ENCODE results near the gene LYPD8.
"Not testable (repeated sequence)": the region's sequence is repeated elsewhere in the genome, so short reads cannot be mapped to it uniquely, and the experiment has no call there.

LYPD8 gene, protein sequence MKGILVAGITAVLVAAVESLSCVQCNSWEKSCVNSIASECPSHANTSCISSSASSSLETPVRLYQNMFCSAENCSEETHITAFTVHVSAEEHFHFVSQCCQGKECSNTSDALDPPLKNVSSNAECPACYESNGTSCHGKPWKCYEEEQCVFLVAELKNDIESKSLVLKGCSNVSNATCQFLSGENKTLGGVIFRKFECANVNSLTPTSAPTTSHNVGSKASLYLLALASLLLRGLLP

DNA sequence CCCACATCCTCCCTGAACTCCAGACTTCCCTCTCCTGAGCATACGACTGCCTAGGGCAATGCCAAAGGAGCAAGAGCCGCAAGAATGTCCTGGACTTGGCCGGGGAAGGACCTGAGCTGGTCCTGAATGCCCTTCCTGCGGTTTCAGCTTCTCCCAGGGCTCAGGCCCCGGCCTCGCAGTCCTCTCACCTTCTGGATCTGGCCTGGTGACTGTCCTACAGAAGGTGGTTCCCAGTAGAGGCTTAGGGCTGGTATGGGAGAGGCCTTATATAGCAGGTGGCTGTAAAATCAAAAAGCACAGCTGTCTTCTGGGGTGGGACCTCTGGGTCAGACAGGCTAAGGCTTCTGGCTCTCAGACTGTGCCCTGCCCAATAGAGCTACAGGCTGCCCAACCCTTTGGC lies at the start of gene LYPD8:
Gene LYPD8 (minus strand): TSS at position 243 of the 400 bp plus-strand sequence. CDS start 4,678 bp downstream, outside the sequence.
- H3K4me1 ChIP-seq (ENCODE audit: control insufficient read depth in 1 of 2, insufficient read depth in 2 of 2, low read length in 2 of 2): no peaks in the 10 kb centered on the region
- no peak within 1 kb of the TSS for H3K4me3 ChIP-seq (ENCODE audit: low read depth in 1 of 2, low read length in 2 of 2)
- H3K36me3 ChIP-seq (ENCODE audit: control insufficient read depth in 1 of 2, insufficient read depth in 2 of 2, low read length in 2 of 2): no peaks in the 10 kb centered on the region
- H3K27ac ChIP-seq (ENCODE audit: low read length): no peak within 1 kb of the TSS
- H3K27me3 ChIP-seq (ENCODE audit: low read depth, low read length): no peaks in the 10 kb centered on the region
- H3K9me3 ChIP-seq (ENCODE audit: control insufficient read depth in 1 of 2, low read length in 2 of 2): no peaks in the 10 kb centered on the region

DNA sequence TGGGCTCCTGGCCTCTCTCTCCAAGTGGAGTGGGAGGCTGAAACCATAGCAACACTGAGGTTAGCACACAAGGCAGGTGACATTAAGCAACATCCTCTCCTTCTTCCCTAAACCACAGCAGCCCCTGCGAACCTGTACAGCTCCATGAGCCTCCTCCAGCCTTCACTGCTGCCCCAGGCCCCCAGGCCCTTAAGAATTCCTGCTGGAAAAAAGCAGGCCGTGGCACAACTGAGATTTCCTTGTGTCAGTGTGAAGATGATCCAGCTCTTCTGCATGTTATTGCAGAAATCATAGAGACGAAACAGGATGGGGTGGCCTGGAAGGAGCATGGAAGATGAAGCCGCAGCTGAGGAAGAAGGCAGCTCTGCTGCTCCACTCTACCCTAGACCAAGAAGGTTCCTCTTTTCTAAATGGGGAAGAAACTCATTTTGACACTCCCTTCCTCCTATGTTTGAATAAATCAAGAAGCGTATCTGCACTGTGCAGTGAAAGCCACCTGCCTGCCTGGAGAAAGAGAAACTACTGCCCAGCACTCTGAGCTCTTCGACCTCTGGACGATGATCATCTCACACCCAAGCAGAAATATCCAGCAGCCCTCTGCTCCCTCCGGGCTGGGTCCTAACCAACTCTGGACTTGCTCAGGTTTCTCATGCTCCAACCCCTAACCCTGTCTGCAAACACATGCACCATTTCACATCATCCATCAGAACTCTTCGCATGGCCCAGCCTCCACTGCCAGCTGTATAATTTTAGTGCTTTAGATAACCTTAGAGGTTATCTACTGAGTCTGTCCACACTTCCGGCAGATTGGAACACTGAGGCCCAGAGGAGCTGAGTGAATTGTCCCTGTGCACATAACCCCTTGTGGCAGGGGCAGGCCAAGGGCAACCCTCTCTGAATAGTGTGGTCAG lies 49.5 kb upstream of the LYPD8 start:
- Histone ChIP-seq H3K4me1 (ENCODE audit: control insufficient read depth in 1 of 2, insufficient read depth in 2 of 2, low read length in 2 of 2) (peaks cover 0 to 4% of the 10 kb centered on the region in 2 donors), H3K36me3 (ENCODE audit: control insufficient read depth in 1 of 2, insufficient read depth in 2 of 2, low read length in 2 of 2) (no peaks in the 10 kb centered on the region), H3K27ac (ENCODE audit: low read length) (no peak overlapping the region), H3K4me3 (ENCODE audit: low read depth in 1 of 2, low read length in 2 of 2) (no peak overlapping the region), H3K9me3 (ENCODE audit: control insufficient read depth in 1 of 2, low read length in 2 of 2) (no peaks in the 10 kb centered on the region), H3K27me3 (ENCODE audit: low read depth, low read length) (no peaks in the 10 kb centered on the region)

DNA sequence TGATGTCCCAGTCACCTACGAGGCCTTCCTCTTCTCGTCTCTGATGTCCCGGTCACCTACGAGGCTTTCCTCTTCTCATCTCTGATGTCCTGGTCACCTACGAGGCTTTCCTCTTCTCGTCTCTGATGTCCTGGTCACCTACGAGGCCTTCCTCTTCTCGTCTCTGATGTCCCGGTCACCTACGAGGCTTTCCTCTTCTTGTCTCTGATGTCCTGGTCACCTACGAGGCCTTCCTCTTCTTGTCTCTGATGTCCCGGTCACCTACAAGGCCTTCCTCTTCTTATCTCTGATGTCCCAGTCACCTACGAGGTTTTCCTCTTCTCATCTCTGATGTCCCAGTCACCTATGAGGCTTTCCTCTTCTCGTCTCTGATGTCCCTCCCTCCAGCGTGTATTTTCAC lies 47.9 kb upstream of the LYPD8 start:
- not testable (repeated sequence) for H3K4me3 ChIP-seq (ENCODE audit: low read depth in 1 of 2, low read length in 2 of 2); H3K36me3 ChIP-seq (ENCODE audit: control insufficient read depth in 1 of 2, insufficient read depth in 2 of 2, low read length in 2 of 2); H3K4me1 ChIP-seq (ENCODE audit: control insufficient read depth in 1 of 2, insufficient read depth in 2 of 2, low read length in 2 of 2); H3K27ac ChIP-seq (ENCODE audit: low read length); H3K9me3 ChIP-seq (ENCODE audit: control insufficient read depth in 1 of 2, low read length in 2 of 2); H3K27me3 ChIP-seq (ENCODE audit: low read depth, low read length)

DNA sequence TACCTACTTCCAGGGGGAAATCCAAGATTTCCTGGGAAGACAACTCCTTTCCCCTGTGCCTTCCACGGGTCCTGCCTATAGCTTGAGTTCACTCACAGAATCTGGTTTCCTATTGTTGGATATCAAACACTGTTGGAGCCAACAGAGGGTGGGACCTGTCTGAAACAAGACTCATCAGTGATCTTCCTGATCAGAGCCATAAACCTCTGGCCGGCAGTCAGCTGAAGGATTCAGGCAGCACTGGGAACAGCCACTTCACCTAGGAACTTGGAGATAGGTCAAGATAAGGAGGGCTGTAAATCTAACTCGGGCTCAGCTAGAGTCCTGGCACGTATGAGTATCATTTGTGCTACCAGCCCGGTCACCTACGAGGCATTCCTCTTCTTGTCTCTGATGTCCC lies 46.9 kb upstream of the LYPD8 start:
- no peaks in the 10 kb centered on the region for H3K9me3 ChIP-seq (ENCODE audit: control insufficient read depth in 1 of 2, low read length in 2 of 2)
- no peaks in the 10 kb centered on the region for H3K36me3 ChIP-seq (ENCODE audit: control insufficient read depth in 1 of 2, insufficient read depth in 2 of 2, low read length in 2 of 2)
- H3K27ac ChIP-seq (ENCODE audit: low read length): no peak overlapping the region

DNA sequence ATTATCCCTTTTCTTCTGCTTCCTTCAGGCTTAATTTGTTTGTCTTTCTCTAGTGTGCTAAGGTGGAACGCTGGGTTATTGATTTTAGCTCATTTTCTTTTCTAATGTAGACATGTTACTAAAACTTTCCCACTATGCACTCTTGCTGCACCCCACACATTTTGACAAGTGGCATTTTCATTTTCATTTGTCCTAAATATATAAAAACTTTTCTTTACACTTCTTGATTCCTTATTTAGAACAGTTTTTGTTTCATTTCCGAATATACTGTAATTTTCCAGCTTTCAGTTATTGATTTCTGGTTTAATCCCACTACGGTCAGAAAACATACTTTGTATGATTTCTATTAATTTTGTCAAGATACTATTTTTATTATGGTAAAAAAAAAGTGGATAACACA lies 44.9 kb upstream of the LYPD8 start:
- H3K36me3 ChIP-seq (ENCODE audit: control insufficient read depth in 1 of 2, insufficient read depth in 2 of 2, low read length in 2 of 2): no peaks in the 10 kb centered on the region
- no peak overlapping the region for H3K27ac ChIP-seq (ENCODE audit: low read length)
- H3K27me3 ChIP-seq (ENCODE audit: low read depth, low read length): no peaks in the 10 kb centered on the region
- H3K4me3 ChIP-seq (ENCODE audit: low read depth in 1 of 2, low read length in 2 of 2): no peak overlapping the region
- no peaks in the 10 kb centered on the region for H3K4me1 ChIP-seq (ENCODE audit: control insufficient read depth in 1 of 2, insufficient read depth in 2 of 2, low read length in 2 of 2)
- peaks cover 0 to 3% of the 10 kb centered on the region in 2 donors for H3K9me3 ChIP-seq (ENCODE audit: control insufficient read depth in 1 of 2, low read length in 2 of 2)

More for the DNA sequence above, 46.9 kb upstream of the LYPD8 start:
- H3K4me3 ChIP-seq (ENCODE audit: low read depth in 1 of 2, low read length in 2 of 2): no peak overlapping the region
- H3K27me3 ChIP-seq (ENCODE audit: low read depth, low read length): no peaks in the 10 kb centered on the region
- peaks cover 0 to 4% of the 10 kb centered on the region in 2 donors for H3K4me1 ChIP-seq (ENCODE audit: control insufficient read depth in 1 of 2, insufficient read depth in 2 of 2, low read length in 2 of 2)

DNA sequence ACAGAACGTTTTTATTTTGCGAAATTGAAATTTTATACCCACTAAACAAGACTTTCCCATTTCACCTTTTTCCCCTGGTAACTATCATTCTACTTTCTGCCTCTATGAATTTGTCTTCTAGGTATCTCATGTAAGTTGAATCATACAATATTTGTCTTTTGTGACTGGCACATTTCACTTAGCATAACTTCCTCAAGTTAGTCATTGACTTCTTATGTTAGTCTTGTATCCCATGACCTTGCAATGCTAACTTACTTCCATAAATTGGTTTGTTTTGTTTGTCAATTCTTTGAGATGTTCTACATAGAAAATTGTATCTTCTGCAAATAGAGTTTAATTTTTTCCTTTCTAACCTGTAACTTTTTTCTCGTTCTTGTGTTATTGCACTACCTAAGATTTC lies 43.2 kb upstream of the LYPD8 start:
- H3K4me3 ChIP-seq (ENCODE audit: low read depth in 1 of 2, low read length in 2 of 2): no peak overlapping the region

DNA sequence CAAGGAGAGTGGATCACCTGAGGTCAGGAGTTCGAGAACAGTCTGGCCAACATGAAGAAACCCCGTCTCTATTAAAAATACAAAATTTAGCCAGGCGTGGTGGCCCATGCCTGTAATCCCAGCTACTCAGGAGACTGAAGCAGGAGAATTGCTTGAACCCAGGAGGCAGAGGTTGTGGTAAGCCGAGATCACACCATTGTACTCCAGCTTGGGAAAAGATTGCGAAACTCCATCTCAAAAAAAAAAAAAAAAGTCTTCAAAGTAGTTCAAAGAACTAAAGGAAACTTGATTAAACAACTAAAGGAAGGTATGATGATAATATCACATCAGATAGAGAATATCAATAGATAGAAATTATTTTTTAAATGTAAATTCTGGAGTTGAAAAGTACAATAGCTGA lies 39.1 kb upstream of the LYPD8 start:
- not testable (repeated sequence) for H3K36me3 ChIP-seq (ENCODE audit: control insufficient read depth in 1 of 2, insufficient read depth in 2 of 2, low read length in 2 of 2); H3K27me3 ChIP-seq (ENCODE audit: low read depth, low read length); H3K27ac ChIP-seq (ENCODE audit: low read length); H3K9me3 ChIP-seq (ENCODE audit: control insufficient read depth in 1 of 2, low read length in 2 of 2); H3K4me3 ChIP-seq (ENCODE audit: low read depth in 1 of 2, low read length in 2 of 2); H3K4me1 ChIP-seq (ENCODE audit: control insufficient read depth in 1 of 2, insufficient read depth in 2 of 2, low read length in 2 of 2)

More for the DNA sequence above, 43.2 kb upstream of the LYPD8 start:
- Histone ChIP-seq H3K27me3 (ENCODE audit: low read depth, low read length) (no peaks in the 10 kb centered on the region), H3K9me3 (ENCODE audit: control insufficient read depth in 1 of 2, low read length in 2 of 2) (peaks cover 0 to 7% of the 10 kb centered on the region in 2 donors), H3K4me1 (ENCODE audit: control insufficient read depth in 1 of 2, insufficient read depth in 2 of 2, low read length in 2 of 2) (no peaks in the 10 kb centered on the region), H3K36me3 (ENCODE audit: control insufficient read depth in 1 of 2, insufficient read depth in 2 of 2, low read length in 2 of 2) (no peaks in the 10 kb centered on the region), H3K27ac (ENCODE audit: low read length) (no peak overlapping the region)

DNA sequence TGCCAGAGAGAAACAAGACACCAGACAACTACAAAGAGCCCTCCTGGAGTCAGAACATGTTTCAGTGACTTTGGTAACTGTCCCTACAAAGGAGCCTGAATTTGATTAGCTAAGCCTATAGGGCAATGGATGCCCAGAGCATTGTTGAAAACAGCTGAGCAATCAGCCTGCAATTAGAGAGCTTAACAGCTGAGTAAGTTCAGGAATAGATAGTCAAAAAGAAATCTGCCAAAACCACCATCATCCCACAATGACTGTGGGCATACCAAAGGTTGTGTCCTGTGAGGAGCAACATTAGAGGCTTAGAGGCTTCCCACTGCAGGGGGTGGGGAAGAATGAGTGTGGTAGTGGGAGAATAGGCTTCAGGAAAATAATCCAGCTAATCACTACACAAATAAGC lies 38.0 kb upstream of the LYPD8 start:
- Histone ChIP-seq H3K4me1 (ENCODE audit: control insufficient read depth in 1 of 2, insufficient read depth in 2 of 2, low read length in 2 of 2) (no peaks in the 10 kb centered on the region), H3K27ac (ENCODE audit: low read length) (no peak overlapping the region), H3K9me3 (ENCODE audit: control insufficient read depth in 1 of 2, low read length in 2 of 2) (peaks cover 0 to 7% of the 10 kb centered on the region in 2 donors), H3K36me3 (ENCODE audit: control insufficient read depth in 1 of 2, insufficient read depth in 2 of 2, low read length in 2 of 2) (no peaks in the 10 kb centered on the region), H3K27me3 (ENCODE audit: low read depth, low read length) (no peaks in the 10 kb centered on the region), H3K4me3 (ENCODE audit: low read depth in 1 of 2, low read length in 2 of 2) (no peak overlapping the region)

DNA sequence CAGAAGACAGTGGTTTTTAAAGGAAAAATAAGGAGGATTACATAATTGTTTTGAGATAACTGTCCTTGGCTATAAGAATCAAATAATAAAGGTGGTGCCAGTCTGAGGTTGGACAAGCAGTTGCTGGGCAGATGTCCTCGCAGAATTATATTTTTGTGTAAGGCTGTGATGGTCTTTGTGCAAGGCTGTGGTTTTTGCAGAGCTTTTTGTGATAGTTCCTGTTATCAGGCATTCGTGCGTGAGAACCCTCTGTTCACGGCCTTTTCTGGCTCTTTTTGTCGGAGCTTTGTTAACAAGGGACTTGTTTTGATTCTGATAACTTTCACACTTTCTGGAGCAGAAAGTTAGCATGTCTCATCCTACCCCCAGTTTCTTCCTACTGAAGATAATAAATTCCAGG lies 36.8 kb upstream of the LYPD8 start:
- Histone ChIP-seq H3K27me3 (ENCODE audit: low read depth, low read length) (no peaks in the 10 kb centered on the region), H3K9me3 (ENCODE audit: control insufficient read depth in 1 of 2, low read length in 2 of 2) (peaks cover 0 to 7% of the 10 kb centered on the region in 2 donors), H3K36me3 (ENCODE audit: control insufficient read depth in 1 of 2, insufficient read depth in 2 of 2, low read length in 2 of 2) (no peaks in the 10 kb centered on the region), H3K27ac (ENCODE audit: low read length) (no peak overlapping the region), H3K4me1 (ENCODE audit: control insufficient read depth in 1 of 2, insufficient read depth in 2 of 2, low read length in 2 of 2) (no peaks in the 10 kb centered on the region), H3K4me3 (ENCODE audit: low read depth in 1 of 2, low read length in 2 of 2) (no peak overlapping the region)

DNA sequence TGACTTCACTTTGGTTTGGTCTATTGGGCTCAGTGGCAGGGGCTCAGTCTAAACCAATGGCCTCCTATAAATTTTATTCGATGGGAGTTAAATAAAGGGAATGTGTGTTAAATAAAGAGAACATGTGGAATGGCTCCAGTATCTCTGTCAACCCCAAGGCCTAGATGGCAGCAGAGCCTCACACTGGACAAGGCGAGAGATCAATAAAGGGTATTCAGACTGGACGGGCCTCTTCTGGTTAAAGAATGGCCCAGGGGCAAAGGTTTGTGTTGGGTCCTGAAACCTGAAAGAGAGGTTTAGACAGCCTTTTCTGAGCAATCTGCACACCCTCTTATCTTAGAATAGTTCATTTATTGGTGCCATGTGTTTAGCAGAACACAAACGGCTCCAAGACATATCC lies 35.5 kb upstream of the LYPD8 start:
- H3K27me3 ChIP-seq (ENCODE audit: low read depth, low read length): no peaks in the 10 kb centered on the region
- H3K9me3 ChIP-seq (ENCODE audit: control insufficient read depth in 1 of 2, low read length in 2 of 2): peaks cover 0 to 7% of the 10 kb centered on the region in 2 donors
- no peak overlapping the region for H3K4me3 ChIP-seq (ENCODE audit: low read depth in 1 of 2, low read length in 2 of 2)
- H3K4me1 ChIP-seq (ENCODE audit: control insufficient read depth in 1 of 2, insufficient read depth in 2 of 2, low read length in 2 of 2): no peaks in the 10 kb centered on the region
- H3K36me3 ChIP-seq (ENCODE audit: control insufficient read depth in 1 of 2, insufficient read depth in 2 of 2, low read length in 2 of 2): no peaks in the 10 kb centered on the region
- no peak overlapping the region for H3K27ac ChIP-seq (ENCODE audit: low read length)

DNA sequence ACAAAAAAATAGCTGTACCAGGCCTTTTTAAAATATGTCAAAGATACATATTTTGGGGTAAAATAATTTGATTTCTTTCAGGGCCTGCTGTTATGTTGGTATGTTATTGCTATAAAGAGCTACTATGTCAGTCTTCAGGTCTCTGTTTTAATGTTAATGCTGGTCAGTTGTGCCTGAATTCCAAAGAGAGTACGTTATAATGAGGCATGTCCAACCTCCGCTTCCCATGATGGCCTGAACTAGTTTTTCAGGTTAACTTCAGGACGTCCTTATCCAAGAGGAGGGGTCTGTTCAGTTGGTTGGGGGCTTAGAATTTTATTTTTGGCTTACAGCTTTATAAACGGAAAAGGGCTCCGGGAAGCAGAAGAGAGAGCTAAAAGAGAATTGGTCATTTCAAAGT lies 34.9 kb upstream of the LYPD8 start:
- Histone ChIP-seq H3K9me3 (ENCODE audit: control insufficient read depth in 1 of 2, low read length in 2 of 2) (peaks cover 0 to 4% of the 10 kb centered on the region in 2 donors), H3K4me1 (ENCODE audit: control insufficient read depth in 1 of 2, insufficient read depth in 2 of 2, low read length in 2 of 2) (no peaks in the 10 kb centered on the region), H3K36me3 (ENCODE audit: control insufficient read depth in 1 of 2, insufficient read depth in 2 of 2, low read length in 2 of 2) (no peaks in the 10 kb centered on the region), H3K4me3 (ENCODE audit: low read depth in 1 of 2, low read length in 2 of 2) (no peak overlapping the region), H3K27ac (ENCODE audit: low read length) (no peak overlapping the region), H3K27me3 (ENCODE audit: low read depth, low read length) (no peaks in the 10 kb centered on the region)

Data from muscle layer of duodenum (tissue), 2 donors.